Calu3 (cell line): ENCODE measurements around the gene TP53I11. TPM values are rescaled to one million over a fixed set of nuclear protein-coding genes. Genes with fewer than 3 reads are reported as not detected.

Experiments
- Bru-seq: library from RNA; stranded (reverse); fragments of 400-500 nt; gene quantifications from one replicate; lab custom pipeline; 2021; lab: Mats Ljungman, UMichigan
- BruChase-seq, 2 experiments: library from RNA; stranded (reverse); fragments of 400-500 nt; gene quantifications; one replicate each; lab custom pipeline; 2021; lab: Mats Ljungman, UMichigan
- BruUV-seq: library from RNA; stranded (reverse); fragments of 400-500 nt; replicated peaks from 2 replicates; lab custom pipeline; 2021; lab: Mats Ljungman, UMichigan
- CTCF ChIA-PET: fragments of 300-600 bp; sonication (Branson Sonifier 250); formaldehyde crosslinking; loops from one replicate; lab custom pipeline; 2022; ENCODE audit warnings: antibody characterized with exemption; lab: Charles Lee
- DNase-seq: peaks from one replicate; pipeline ENCODE4 v3.0.0; 2022
- H3K27ac Mint-ChIP-seq: one replicate; pipeline ENCODE4 v1.8.0; 2022; ENCODE audit warnings: mixed read lengths; ENCODE audit not compliant: unreplicated experiment
- H3K27me3 Mint-ChIP-seq: one replicate; pipeline ENCODE4 v1.8.0; 2022; ENCODE audit warnings: mixed read lengths; ENCODE audit not compliant: unreplicated experiment
- H3K36me3 Mint-ChIP-seq: one replicate; pipeline ENCODE4 v1.8.0; 2022; ENCODE audit warnings: mild to moderate bottlenecking, moderate library complexity, mixed read lengths; ENCODE audit not compliant: insufficient read depth, unreplicated experiment
- H3K4me1 Mint-ChIP-seq: one replicate; pipeline ENCODE4 v1.8.0; 2022; ENCODE audit warnings: mild to moderate bottlenecking, low read depth, mixed read lengths; ENCODE audit not compliant: unreplicated experiment
- H3K4me3 Mint-ChIP-seq: one replicate; pipeline ENCODE4 v1.8.0; 2022; ENCODE audit warnings: mild to moderate bottlenecking, low read depth, moderate library complexity, mixed read lengths; ENCODE audit not compliant: unreplicated experiment
- H3K9me3 Mint-ChIP-seq: one replicate; pipeline ENCODE4 v1.8.0; 2022; ENCODE audit warnings: low read depth, mixed read lengths; ENCODE audit not compliant: unreplicated experiment
- intact Hi-C: fragments of 100-400 bp; cut with micrococcal nuclease; formaldehyde crosslinking; loops from one replicate; pipeline ENCODE4 v1.10.0; 2022; ENCODE audit not compliant: unreplicated experiment
- long read RNA-seq: library from polyadenylated mRNA; stranded (forward); transcript quantifications from one replicate; pipeline ENCODE4 v2.0.0, GENCODE V29; 2022
- total RNA-seq: library from RNA; stranded (reverse); gene quantifications from 2 replicates; pipeline ENCODE4 v1.2.3, GENCODE V29; 2022
- TF ChIP-seq, protein P1 (sequence below): fragments of 200-600 bp; IDR thresholded peaks from one replicate; pipeline ENCODE4 v1.8.0; 2022; ENCODE audit warnings: antibody characterized with exemption; ENCODE audit not compliant: unreplicated experiment

The TP53I11 gene, protein sequence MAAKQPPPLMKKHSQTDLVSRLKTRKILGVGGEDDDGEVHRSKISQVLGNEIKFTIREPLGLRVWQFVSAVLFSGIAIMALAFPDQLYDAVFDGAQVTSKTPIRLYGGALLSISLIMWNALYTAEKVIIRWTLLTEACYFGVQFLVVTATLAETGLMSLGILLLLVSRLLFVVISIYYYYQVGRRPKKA
- total RNA-seq (27.8 and 69.5 TPM in 2 replicates), Bru-seq, nascent RNA (percentile 62 among the genes with signal in this experiment), BruChase-seq, experiment 1, labeled RNA remaining after a 6-hour chase (percentile 66 among the genes with signal in this experiment), BruChase-seq, experiment 2, labeled RNA remaining after a 2-hour chase (percentile 53 among the genes with signal in this experiment)
- long read RNA-seq, transcript TP53I11-208 (7 exons, 2,647 nt), result major isoform, 7 of 105 reads
- long read RNA-seq, partial matches to known transcripts, result 3 of 105 reads
- long read RNA-seq, other reads (novel, unspliced or antisense), result 94 of 105 reads

- Mint-ChIP-seq H3K9me3 (no peaks in the 10 kb centered on the region), H3K36me3 (peaks cover 11% of the 10 kb centered on the region), H3K27me3 (peaks cover 20% of the 10 kb centered on the region), H3K4me1 (peaks cover 15% of the 10 kb centered on the region), H3K4me3 (peak within 1 kb of the TSS; percentile 67), H3K27ac (no peak within 1 kb of the TSS)
- TF ChIP-seq, protein P1, sequence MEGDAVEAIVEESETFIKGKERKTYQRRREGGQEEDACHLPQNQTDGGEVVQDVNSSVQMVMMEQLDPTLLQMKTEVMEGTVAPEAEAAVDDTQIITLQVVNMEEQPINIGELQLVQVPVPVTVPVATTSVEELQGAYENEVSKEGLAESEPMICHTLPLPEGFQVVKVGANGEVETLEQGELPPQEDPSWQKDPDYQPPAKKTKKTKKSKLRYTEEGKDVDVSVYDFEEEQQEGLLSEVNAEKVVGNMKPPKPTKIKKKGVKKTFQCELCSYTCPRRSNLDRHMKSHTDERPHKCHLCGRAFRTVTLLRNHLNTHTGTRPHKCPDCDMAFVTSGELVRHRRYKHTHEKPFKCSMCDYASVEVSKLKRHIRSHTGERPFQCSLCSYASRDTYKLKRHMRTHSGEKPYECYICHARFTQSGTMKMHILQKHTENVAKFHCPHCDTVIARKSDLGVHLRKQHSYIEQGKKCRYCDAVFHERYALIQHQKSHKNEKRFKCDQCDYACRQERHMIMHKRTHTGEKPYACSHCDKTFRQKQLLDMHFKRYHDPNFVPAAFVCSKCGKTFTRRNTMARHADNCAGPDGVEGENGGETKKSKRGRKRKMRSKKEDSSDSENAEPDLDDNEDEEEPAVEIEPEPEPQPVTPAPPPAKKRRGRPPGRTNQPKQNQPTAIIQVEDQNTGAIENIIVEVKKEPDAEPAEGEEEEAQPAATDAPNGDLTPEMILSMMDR, result peak; percentile 91
- CTCF ChIA-PET, result no interaction called here
- no TSS peak for BruUV-seq
- peak; percentile 66 for DNase-seq
- intact Hi-C loops, result loop anchor here (10.0 kb wide), 1 partner anchor 94 kb away; no protein-coding TSS in a partner anchor
Observed at GRCh38 chr11:44950625-44951476, at the start of gene TP53I11. Gene TP53I11, minus strand, starts transcription at chr11:44950883. Its CDS starts 12,548 bp downstream, at chr11:44938335.

GRCh38 chr11:44999068-44999467 lies 48.4 kb upstream of the TP53I11 start:
- Mint-ChIP-seq H3K36me3 (no peaks in the 10 kb centered on the region), H3K9me3 (no peaks in the 10 kb centered on the region), H3K4me3 (no peak overlapping the region), H3K27me3 (peaks cover 57% of the 10 kb centered on the region), H3K27ac (no peak overlapping the region), H3K4me1 (no peaks in the 10 kb centered on the region)
- no TSS peak for BruUV-seq
- no peak for DNase-seq
- intact Hi-C loops, result no loop called here
- CTCF ChIA-PET, result interaction anchor here (0.6 to 1.8 kb wide), 5 partner anchors 9 to 68 kb away, joined by 3 to 8 read pairs (median 5); no protein-coding TSS in a partner anchor
- TF ChIP-seq, protein P1, result no peak

DNA sequence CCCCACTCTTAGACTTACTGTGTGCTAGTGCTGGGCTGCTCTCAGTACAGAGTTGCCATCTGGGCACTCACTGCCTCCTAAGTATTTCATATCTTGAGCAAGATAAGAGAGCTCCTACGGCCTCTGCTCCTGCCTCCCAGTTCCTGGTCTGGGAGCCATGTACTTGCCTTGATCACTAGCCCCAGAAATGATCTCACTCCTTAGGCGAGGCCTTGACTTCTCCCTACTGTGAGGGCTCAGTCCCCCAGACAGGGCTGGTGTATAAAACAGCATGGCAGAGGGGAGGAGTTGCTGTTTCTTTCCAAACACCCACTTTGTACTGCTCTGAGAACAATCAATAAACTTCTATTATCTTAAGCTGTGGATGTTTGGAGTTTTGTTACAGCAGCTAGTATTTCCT lies 47.4 kb upstream of the TP53I11 start:
- no peak overlapping the region for H3K27ac Mint-ChIP-seq
- no peak for DNase-seq
- H3K36me3 Mint-ChIP-seq, result no peaks in the 10 kb centered on the region
- CTCF ChIA-PET, result interaction anchor here (1.1 to 1.8 kb wide), 3 partner anchors 10 to 67 kb away, joined by 4 to 8 read pairs (median 5); no protein-coding TSS in a partner anchor
- no TSS peak for BruUV-seq
- TF ChIP-seq, protein P1, result no peak
- intact Hi-C loops, result no loop called here
- H3K9me3 Mint-ChIP-seq, result no peaks in the 10 kb centered on the region
- H3K27me3 Mint-ChIP-seq, result peaks cover 59% of the 10 kb centered on the region
- no peak overlapping the region for H3K4me3 Mint-ChIP-seq
- no peaks in the 10 kb centered on the region for H3K4me1 Mint-ChIP-seq

DNA sequence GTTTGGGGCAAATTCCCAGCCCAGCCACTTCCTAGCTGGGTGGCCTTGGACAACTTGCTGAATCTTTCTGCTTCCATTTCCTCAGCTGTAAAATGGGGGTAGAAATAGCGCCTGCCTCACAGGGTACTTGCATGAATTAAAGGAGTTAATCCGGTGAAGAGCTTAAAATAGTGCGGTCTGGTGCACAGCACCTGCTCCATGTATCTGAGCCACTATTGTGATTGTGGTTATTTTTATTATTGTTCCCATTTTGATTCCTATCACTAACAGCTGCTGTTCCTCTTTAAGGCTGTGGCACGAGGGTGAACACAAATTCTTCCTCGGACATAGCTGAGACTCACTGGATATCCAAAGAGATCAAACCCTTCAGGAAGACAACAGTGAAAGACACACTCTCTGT lies 46.9 kb upstream of the TP53I11 start:
- no peaks in the 10 kb centered on the region for H3K9me3 Mint-ChIP-seq
- H3K27me3 Mint-ChIP-seq, result peaks cover 59% of the 10 kb centered on the region
- no peak overlapping the region for H3K4me3 Mint-ChIP-seq
- H3K27ac Mint-ChIP-seq, result no peak overlapping the region
- H3K36me3 Mint-ChIP-seq, result no peaks in the 10 kb centered on the region
- TF ChIP-seq, protein P1, result no peak
- intact Hi-C loops, result no loop called here
- DNase-seq, result no peak
- CTCF ChIA-PET, result interaction anchor here (1.4 to 1.8 kb wide), 2 partner anchors 11 to 18 kb away, joined by 5 to 8 read pairs; no protein-coding TSS in a partner anchor
- no peaks in the 10 kb centered on the region for H3K4me1 Mint-ChIP-seq
- BruUV-seq, result no TSS peak
